CD4-positive, alpha-beta T cell treated with Interleukin-4 for 1 hour (primary cell): ENCODE measurements around the gene ZNF319.

ENCODE experiments used
- DNase-seq, 2 donors: peaks; one replicate each; pipeline ENCODE4 v3.0.0-alpha.2; 2020 to 2022

ZNF319 gene

DNA sequence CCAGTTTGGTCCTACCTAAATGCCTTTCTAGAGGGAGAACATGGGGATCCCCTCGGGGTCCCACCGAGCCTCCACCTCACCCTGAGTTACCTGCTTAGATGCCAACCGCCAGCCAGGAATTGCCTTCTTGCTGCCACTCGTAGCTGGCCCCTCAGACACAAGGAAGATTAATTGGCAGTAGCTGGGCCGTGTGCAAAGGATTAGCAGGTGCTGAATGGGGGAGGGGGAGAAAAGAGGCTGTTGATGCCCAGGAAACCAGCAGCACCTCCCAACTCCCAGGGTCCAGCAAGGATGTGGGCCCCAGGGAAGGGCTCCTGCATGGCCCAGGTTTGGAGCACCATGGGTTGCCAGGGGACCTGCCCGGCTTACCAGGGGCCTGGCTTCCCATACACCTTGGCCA, 29.5 kb downstream of the ZNF319 start, which contains the start of gene CNGB1:
CNGB1 (minus strand) TSS at position 159 of the 400 bp plus-strand sequence. CDS start 3,842 bp downstream, outside the sequence.
- no peak for DNase-seq

DNA sequence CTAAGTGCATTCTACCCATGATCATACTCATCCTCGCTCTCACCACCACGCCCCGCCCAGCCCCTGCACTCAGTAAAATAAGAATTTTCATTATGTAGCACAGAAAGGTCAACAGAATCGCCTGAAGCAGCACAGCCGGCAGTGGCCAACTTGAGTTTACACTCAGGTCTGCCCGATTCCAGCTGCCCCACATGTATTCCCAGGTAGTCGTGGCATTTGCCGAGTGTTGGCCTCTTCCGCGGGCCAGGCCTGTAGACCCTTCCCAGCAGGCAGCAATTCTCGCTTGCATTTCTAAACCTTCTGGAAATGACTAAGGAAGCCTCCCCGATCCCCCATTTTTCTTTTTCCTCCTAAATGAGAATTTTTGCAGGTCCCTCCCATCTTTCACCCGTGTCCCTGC, 30.2 kb downstream of the ZNF319 start:
- DNase-seq, result no peak

DNA sequence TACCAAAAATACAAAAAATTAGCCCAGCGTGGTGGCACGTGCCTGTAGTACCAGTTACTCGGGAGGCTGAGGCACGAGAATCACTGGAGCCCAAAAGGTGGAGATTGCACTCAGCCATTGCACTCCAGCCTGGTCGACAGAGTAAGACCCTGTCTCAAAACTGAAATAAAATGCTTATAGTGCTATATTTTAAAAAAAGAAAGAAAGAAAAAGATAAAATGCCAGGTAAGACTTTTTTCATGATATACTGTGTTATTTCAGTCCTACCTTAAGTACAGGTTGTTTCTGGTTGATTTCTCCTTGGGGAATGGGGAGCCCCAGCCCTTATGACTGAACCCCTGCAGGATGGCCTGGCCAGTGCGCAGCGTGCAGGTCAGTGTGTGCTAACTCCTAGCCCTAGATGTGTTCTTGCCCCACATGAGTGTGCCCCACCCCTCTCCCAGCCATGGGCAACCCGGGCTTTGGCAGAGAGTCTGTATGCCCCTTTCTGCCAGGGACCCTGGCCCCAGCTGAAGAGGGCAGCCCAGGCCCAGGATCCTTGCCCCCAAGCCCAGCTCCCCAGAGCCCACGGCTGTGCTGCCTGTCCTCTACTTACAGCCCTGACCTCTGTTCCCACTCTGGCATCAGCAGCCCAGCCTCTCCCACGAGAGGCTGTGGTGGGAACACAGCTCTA, 30.9 kb downstream of the ZNF319 start:
- DNase-seq, result no peak

DNA sequence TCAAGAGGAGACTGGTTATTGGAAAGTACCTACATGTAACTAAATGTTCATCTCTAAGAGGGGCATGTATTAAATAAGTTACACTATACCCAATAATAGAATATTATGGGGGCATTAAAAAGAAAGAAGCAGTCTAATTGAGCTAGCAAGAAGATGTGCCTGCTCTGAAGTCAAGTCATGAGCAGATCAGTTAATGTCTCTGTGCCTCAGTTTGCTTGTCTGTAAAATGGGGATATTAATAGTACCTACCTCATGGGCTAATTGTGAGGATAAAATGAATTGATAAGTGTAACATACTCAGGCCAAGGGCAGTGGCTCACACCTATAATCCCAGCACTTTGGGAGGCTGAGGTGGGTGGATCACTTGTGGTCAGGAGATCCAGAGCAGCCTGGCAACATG, 32.6 kb downstream of the ZNF319 start:
- no peak for DNase-seq

DNA sequence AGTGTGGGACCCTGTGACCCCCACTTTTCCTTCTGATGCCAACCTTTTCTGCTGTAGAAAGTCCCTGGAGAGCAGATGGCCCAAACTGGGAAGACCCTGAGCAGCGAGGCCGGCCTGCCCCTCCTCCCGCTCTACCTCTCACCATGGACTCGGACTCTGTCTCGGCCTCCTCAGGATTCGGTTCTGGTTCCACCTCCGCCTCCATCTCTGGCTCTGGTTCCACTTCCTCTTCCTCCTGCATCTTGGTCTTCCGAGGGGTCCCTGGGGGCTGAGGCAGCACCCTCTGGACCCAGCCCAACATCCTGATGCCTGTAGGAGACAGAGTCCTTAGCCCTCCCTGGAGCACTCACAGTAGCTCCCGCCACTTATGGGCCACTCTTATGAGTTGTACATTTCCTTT, 33.5 kb downstream of the ZNF319 start:
- DNase-seq, result no peak

DNA sequence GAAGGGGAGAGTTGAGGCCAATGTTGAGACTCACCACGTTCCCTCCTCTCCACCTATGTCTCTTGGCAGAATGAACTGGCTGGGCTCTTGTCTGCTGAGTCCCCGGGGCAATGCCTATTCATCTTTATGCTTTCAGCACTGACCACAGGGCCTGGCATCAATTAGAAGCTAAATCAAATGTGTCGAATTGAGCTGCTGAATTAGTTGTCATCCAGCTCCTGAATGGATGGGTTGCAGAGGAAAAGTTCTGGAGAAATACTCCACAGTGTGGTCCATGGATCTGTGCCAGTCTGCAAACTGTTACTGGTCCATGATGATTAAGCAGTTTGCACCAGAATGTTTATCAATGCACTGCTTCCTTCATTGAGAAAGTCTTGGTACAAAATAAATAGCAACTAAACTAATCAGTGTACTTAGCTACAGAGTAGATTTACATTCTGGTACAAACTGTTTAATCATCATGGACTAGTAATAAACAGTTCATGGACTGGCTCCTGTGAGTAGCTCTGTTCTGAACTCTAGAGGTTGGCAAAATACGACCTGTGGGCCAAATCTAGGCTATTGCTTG, 34.2 kb downstream of the ZNF319 start:
- DNase-seq, result no peak

DNA sequence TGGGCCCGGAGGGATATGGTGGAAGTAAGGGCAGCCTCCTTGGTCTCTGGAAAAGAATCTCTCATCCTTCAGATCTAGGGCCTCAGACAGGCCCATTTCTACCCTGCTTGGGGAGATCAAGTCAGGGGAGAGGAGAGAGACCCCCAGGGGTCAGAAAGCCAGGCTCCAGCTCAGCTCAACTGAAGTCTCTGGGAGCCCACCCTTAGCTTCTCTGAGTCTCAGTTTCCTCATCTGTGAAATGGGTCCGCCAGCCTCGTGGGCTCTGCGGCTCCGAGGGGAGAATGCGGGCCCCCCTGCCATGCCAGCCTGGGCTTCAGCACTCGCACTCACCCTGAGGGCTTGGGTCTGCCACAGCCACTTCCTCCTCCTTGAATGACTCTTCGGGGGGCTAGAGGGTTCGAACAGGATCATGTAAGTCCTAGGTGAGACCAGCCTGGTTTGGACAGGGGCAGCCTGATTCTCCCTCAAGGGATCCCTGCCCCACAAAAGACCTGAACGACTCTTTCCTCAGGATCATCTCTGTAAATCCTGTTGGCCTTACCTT, 36.2 kb downstream of the ZNF319 start:
- no peak for DNase-seq

DNA sequence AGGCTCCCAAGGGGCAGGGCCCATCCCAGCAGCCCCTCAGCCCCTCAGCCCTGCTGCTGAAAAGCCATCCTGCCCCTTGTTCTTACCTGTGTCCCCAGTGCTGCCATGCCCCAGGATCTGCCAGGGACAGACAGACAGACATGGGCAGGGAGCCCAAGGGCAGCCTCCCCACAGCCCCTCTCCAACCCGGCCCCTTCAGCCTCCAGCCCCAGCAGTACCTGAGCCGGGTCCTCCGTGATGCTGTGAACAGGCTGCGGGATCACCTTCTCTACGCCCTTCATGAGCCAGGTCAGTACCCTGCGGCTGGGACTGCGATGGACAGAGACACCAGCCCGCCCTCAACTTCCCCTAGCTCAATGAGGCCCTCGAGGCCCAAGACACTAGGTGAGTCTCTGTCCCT, 37.7 kb downstream of the ZNF319 start:
- no peak for DNase-seq

DNA sequence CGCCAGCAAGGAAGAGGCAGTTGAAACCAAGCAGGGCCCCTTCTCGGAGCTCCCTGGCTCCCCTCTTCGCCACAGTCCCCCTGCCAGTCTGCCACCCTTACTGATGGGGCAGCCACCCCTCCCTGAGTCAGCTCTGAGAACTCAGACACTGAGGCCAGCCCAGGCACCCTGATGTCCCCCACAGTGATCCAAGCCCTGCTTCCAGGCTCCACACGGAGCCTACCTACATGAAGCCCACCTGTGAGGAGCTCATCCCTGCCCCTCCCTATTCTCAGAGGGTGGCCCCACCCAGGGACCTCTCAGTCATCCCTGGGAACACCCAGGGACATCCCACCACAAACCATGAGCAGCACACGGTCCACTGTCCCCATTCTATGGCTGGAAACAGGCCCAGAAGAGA, 38.4 kb downstream of the ZNF319 start:
- no peak for DNase-seq

DNA sequence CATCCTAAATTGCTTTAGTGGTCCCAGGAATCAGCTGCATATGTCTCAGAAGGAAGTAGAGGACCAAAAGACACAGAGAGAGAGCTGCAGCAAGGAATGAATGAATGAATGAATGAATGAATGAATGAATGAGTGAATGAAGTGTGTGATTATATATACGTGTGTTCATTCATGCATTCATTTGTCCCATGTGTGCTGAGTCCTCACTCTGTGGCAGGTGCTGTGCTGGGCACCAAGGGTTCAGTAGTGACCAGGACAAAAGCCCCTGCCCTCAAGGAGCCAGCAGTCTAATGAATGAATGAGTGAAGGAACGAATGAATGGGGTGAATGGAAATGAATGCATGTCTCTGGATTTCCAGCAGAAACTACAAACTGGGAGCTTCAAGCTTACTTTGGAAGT, 38.9 kb downstream of the ZNF319 start:
- DNase-seq, result no peak

DNA sequence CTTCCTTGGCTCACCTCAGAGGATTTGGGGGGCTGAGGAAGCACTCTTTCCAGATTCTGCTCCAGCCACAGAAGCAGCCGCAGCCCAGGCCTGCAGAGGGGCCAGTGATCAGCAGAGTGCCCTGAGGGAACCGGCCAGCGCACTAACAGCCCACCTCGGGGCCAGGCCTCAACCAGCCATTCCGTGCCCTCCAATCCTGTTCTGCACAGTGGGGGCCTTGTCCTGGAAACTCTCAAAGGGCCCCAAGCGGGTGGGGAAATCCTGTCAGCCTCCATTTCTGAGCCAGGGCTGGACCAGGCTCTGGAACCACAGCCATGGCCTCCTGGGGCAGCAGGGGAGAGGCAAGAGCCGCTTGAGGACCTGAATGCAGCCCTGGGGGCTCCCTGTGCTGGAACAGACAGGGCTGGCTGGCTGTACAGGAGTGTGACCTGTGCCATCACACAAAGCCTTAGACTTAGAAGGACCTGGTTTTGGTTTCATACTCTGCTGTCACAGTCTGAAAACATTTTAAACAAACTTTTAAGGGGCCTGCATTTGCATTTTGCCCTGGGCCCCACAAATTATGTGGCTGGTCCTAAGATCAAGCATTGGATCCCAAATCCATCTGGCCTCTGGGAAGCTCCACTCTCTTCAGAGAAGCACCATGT, 39.5 kb downstream of the ZNF319 start:
- no peak for DNase-seq

DNA sequence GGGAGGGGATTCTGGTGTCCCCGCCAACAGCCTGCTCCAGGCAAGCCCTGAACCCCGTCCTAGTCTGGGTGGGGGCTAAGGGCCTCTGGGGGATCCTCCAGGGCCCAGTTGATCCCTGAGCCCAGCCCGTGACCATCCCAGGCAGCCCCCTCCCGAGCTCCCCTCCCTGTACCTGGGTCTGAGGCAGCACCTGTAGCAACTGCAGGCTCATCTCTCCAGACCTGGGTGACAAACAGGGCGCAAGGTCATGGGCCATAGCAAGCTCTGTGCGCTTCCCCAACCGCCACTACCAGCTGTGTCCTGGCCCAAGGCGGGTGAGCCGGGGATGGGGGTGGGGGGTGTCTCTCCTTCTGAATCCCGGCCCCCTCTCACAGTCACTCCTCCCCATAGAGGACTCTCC, 40.2 kb downstream of the ZNF319 start:
- DNase-seq, result no peak

DNA sequence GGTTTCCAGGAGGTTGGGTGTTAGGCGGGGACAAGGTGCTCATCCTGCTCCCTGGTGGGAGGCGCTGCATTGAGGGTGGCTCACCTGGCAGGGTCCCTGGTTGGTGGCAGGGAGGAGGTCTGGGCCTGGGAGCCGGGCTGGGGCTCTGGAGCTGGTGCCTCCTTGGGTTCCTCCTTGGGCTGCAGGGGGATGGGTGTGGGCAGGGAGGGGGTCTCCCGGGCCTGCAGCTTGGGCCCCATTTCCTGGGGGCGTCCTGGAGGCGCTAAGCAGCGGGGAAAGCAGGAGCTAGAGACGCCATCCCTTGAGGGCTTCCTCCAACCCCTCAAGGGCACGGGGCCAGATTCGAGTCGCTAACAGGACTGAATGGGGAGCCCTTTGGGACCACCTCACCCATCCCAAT, 40.7 kb downstream of the ZNF319 start:
- DNase-seq, result no peak

DNA sequence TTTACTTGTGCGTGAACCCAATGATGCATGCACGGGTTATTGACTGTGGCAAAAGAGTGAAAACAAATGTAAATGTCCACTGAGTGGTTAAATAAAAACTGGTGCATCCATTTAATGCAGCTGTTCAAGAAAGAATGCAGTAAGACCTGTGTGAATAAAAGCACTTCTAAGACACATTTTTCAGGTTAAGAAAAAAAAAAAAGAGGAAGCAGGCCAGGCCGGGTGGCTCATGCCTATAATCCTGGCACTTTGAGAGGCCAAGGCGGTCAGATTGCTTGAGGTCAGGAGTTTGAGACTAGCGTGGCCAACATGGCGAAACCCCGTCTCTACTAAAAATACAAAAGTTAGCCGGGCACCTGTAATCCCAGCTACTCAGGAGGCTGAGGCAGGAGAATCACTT, 41.4 kb downstream of the ZNF319 start:
- DNase-seq, result no peak

DNA sequence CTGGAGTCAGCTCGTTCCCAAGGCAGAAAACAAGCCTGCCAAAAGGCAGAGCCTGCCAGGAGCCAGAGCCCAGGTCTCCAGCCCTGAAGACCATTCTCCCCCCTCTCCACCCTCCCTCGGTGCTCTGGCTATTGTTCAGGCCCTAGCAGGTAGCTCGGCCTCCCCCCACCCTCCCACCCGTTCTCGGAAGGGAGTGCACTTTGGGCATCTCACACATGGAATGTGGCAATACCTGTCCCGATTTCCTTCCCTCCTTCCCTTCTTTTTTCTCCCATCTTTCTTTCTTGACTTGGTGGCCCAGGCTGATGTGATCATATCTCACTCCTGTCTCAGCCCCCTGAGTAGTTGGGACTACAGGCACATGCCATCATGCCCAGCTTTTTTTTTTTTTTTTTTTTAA, 41.9 kb downstream of the ZNF319 start:
- DNase-seq, result no peak

DNA sequence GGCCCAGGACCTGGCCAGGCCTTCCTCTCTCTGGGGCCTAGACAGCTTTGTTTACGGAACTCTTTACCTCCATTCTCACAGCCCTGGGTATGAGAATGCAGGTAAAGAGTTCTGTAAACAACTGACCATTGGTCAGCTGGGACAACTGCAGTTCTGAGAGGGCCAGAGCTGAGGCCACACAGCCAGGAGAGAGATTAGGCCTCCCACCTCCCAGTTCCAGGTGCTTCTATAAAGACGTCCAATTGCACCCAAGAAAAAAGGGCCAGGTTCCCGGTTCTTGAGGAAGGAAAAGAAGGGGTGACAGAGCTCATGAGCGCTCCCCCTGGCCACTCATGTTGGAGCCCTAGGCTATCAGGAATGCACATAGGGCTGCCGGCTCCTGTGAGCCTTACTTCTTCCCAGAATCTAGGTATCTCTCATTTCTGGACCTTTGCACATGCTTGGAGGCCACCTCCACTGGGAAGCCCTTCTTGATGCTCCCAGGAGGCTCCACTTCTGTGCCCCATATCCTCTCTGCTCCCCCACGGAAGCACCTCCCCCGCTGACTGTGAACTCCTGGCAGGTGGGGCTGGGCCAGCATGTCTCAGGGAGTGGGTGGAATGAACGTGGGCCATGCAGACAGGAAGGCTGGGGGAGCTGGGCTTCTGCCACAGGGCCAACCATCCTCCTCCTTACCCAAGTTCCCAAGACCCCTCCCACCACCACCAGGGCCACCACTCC, 42.6 kb downstream of the ZNF319 start:
- DNase-seq, result no peak

DNA sequence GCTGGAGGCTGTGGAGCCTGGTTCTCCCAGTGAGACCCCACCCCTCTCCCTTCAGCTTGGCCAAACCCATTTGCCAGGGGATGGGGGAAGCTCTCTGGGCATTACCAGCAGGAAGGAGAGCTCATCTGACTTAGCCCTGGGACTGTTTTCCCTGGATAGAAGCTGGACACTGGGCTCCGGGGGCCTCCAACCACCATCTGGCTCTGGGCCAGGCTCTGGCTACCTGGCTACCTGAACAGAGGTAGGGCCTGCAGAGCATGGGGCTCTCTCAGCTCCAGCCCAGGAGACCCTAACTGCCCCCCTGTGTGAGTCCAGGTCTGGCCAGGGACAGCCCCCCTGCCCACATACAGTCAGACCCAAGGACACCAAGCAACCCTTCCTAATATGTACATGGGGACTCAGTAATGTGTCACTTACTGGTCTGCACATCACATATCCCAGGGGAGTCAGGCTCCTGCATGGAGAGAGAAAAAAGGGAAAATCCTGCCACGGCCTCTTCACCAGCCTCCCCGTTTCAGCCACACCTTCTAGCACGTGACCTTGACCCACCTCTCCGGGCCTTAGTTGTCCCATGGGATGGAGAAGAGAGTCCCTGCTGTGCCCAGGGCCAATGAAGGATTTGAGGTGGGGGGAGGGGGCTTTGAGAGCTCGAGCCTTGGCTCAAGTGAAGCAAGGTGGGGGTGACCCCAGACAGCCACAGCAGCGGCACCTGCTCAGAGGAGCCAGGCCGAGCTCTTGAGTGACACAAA, 43.4 kb downstream of the ZNF319 start:
- no peak for DNase-seq

DNA sequence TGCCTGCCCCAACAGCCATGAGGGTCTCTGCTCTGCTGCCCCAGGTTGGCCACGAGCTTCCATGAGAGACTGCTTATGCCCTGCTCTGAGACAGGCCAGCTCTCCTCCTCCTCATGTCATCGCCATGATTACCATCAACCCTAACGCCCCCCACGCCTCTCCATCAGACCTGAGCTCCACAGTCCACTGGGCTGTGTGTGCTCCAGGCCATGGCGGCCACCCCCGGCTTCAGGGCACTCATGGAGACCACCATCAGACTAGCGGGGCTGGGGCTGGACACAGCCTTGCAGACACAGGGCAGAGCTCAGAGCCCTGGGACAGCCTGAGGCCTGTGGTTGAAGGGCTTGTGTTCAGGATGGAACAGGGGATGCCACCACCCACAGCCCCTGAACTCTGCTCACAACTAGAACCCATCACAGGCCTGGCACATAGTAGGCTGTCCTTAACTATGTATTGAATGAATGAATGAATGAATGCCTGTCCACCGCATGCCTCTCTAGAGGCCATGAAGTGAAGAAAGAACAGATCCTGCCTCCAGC, 44.1 kb downstream of the ZNF319 start:
- no peak for DNase-seq

DNA sequence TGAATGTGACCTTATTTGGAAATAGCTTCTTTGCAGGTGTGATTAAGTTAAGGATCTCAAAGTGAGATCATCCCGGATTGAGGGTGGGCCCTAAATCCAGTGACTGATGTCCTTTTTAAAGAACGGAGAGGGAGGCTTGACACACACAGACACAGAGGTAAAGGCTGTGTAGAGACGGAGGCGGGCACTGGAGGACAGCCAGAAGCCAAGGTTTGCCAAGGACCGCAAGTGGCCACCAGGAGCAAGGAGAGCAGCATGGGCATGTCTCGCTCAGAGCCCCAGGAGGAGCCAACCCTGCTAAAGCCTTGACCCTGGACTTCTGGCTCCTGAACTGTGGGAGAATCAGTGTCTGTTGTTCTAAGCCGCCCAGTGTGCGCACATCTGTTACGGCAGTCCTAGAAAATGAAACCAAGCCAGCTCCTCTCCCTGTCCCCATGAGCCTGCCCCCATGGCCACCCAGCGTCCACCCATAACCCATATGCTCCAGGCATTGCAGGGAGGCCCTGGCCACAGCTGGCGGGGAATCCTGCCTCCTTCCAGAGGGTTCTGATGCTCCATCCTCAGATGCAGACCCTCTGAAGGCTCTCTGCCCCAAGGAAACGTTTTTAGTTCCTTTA, 44.8 kb downstream of the ZNF319 start:
- DNase-seq, result no peak

DNA sequence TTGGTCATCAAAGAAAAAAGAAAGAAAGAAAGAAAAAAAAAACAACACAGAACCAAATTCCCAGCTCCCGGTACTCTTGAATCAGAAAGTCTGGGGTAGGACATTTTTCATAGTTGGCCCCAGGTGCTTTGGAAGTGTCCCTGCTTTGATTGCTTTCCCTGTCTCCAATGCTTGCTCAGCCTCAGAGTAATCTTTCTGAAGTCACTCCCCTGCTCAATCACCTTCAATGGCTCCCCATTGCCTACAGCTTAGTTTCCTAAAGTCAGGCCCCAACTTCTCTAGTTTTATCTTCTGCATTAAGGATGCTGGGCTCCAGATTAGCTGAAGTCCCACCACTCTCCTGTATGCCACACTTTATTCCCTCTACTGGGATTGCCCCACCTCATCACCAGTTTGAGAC, 46.6 kb downstream of the ZNF319 start:
- DNase-seq, result no peak

DNA sequence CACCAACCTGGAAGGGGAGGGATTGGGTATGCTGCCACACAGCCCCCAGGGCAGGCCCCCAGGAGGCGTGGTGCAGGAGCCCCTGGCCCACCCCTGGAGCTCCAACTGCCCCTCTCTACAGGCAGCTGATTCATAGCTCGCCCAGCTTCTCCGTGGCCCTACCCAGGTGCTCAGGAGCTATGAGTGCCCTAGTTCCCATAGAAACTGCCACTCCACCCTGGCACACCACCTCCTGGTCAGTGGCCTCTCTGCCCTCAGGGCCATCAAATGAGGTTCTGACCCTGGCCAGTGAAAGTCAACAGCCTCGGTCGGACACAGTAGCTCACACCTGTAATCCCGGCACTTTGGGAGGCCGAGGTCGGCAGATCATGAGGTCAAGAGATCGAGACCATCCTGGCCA, 47.6 kb downstream of the ZNF319 start:
- DNase-seq, result no peak
